Transverse colon (tissue), 4 donors: ENCODE data around the gene CREBBP. TPM values are rescaled to one million over a fixed set of nuclear protein-coding genes. Genes with fewer than 3 reads are reported as not detected.

Experiments used
- DNase-seq: peaks from one replicate; pipeline ENCODE4 v3.0.0-alpha.2; 2019
- H3K27ac ChIP-seq, 4 donors: fragments of 200-600 bp; sonication (generic); 2 replicates each; pipeline ENCODE4 v1.5.1; 2016 to 2018; ENCODE audit warnings: inconsistent platforms in 4 of 4
- H3K27me3 ChIP-seq: fragments of 200-600 bp; sonication (generic); 2 replicates; pipeline ENCODE4 v1.5.1; 2017; ENCODE audit warnings: inconsistent platforms
- H3K36me3 ChIP-seq, 4 donors: fragments of 200-600 bp; sonication (generic); 2 replicates each; pipeline ENCODE4 v1.5.1; 2017 to 2019; ENCODE audit warnings: inconsistent platforms in 4 of 4
- H3K4me1 ChIP-seq, 4 donors: fragments of 200-600 bp; sonication (generic); 2 replicates each; pipeline ENCODE4 v1.5.1; 2017 to 2020; ENCODE audit warnings: inconsistent platforms in 4 of 4
- H3K4me3 ChIP-seq, 4 donors: fragments of 200-600 bp; sonication (generic); 1 replicate in 1 of 4; 2 replicates in 3 of 4; pipeline versions ENCODE4 v1.5.1 to v1.6.1; 2017 to 2019; ENCODE audit warnings: inconsistent platforms in 4 of 4
- H3K9me3 ChIP-seq, 2 donors: fragments of 200-600 bp; sonication (generic); 2 replicates each; pipeline ENCODE4 v1.5.1; 2017 to 2019; ENCODE audit warnings: inconsistent platforms in 2 of 2
- CTCF ChIP-seq, 5 experiments: fragments of 200-600 bp in 3 of 5; fragments of 450-650 bp in 2 of 5; sonication (generic) in 3 of 5; IDR thresholded peaks; 1 replicate in 2 of 5; 2 replicates in 3 of 5; pipeline ENCODE4 v1.5.1; 2016 to 2017; ENCODE audit warnings: antibody characterized with exemption in 5 of 5, inconsistent platforms in 3 of 5, mild to moderate bottlenecking in 2 of 5, moderate library complexity in 1 of 5
- EP300 ChIP-seq: sonication (generic); formaldehyde crosslinking; IDR thresholded peaks from one replicate; pipeline ENCODE4 v1.6.1; 2017; ENCODE audit warnings: antibody characterized with exemption, low read depth
- POLR2A ChIP-seq: fragments of 450-650 bp; IDR thresholded peaks from one replicate; pipeline ENCODE4 v1.6.1; 2016; ENCODE audit warnings: antibody characterized with exemption, mild to moderate bottlenecking, moderate library complexity
- POLR2AphosphoS5 ChIP-seq, 3 donors: sonication (generic); formaldehyde crosslinking; IDR thresholded peaks; one replicate each; pipeline ENCODE4 v1.6.1; 2016; ENCODE audit warnings: antibody characterized with exemption in 3 of 3
- WGBS, 2 donors: methylation state at CpG; one replicate each; pipeline ENCODE4 v1.1.5; 2018; ENCODE audit warnings: low coverage in 1 of 2; 5-methylcytosine and 5-hydroxymethylcytosine counted together
- in situ Hi-C, 4 donors: fragments of 200-750 bp; cut with MboI; loops; one replicate each; pipeline versions ENCODE4 v1.15.0 to v1.15.1; 2017; ENCODE audit warnings: low sequenced_read_pairs in 3 of 4, low pct_ligation_motif_present in 1 of 4, low pct_unique_long_range_greater_than_20kb in 1 of 4
- intact Hi-C: fragments of 100-400 bp; cut with DNase I; formaldehyde crosslinking; loops from one replicate; pipeline ENCODE4 v1.15.1; 2023; ENCODE audit warnings: low total_unique reads
- total RNA-seq, 4 donors: library from RNA; depleted of rRNA; stranded (reverse); fragments of >200 nt; gene quantifications; one replicate each; pipeline ENCODE4 v1.1.0, GENCODE V29; 2016

Gene CREBBP
- total RNA-seq, 4 donors from 2014 or later: 52.4 to 235 (median 98.7) TPM

- no peak for TF ChIP-seq POLR2AphosphoS5 (IDR thresholded peaks at IDR 0.05)
- no peak for TF ChIP-seq EP300
- TF ChIP-seq CTCF (IDR thresholded peaks at IDR 0.05): no peak
- TF ChIP-seq POLR2A: no peak
- peaks cover 0 to 21% (median 4%) of the 10 kb centered on the region in 4 donors for H3K36me3 ChIP-seq
- no peaks in the 10 kb centered on the region for H3K4me1 ChIP-seq
- in situ Hi-C loops: loop anchor here in 1 of 4 donors (25.0 kb wide), 1 partner anchor 209 kb away; the partner anchor contains the start of gene CREBBP
- no peaks in the 10 kb centered on the region for H3K27me3 ChIP-seq
- H3K4me3 ChIP-seq: no peak overlapping the region
- H3K9me3 ChIP-seq: no peaks in the 10 kb centered on the region
- intact Hi-C loops: no loop called here
- 87% methylated on average over 5 to 11 of the region's 11 CpGs for WGBS, 2 donors
- H3K27ac ChIP-seq: no peak overlapping the region
- no peak for DNase-seq
Observed at GRCh38 chr16:3677994-3678393, 202.5 kb downstream of the CREBBP start.

GRCh38 chr16:3675601-3676130, 204.8 kb downstream of the CREBBP start:
- H3K4me3 ChIP-seq: no peak overlapping the region
- H3K27me3 ChIP-seq: no peaks in the 10 kb centered on the region
- 94% methylated on average over 24 of the region's 24 CpGs; no CpG with 5 or more reads in 1 of the 2 donors for WGBS, 2 donors
- H3K4me1 ChIP-seq: no peaks in the 10 kb centered on the region
- peaks cover 0 to 8% (median 3%) of the 10 kb centered on the region in 4 donors for H3K36me3 ChIP-seq
- intact Hi-C loops: no loop called here
- no peak for TF ChIP-seq POLR2AphosphoS5 (IDR thresholded peaks at IDR 0.05)
- TF ChIP-seq POLR2A: no peak
- TF ChIP-seq EP300: no peak
- no peak for TF ChIP-seq CTCF (IDR thresholded peaks at IDR 0.05)
- no peak overlapping the region for H3K27ac ChIP-seq
- no peak for DNase-seq
- in situ Hi-C loops: loop anchor here in 1 of 4 donors (25.0 kb wide), 1 partner anchor 212 kb away; the partner anchor contains the start of gene CREBBP
- no peaks in the 10 kb centered on the region for H3K9me3 ChIP-seq

Other genes starting within 250 kb of the CREBBP start
- 100 to 1,000 TPM in 1 of 4 donors, 10 to 100 TPM in 3; 27.3 to 139 (median 36.5) TPM for gene DNASE1, start 226.0 kb downstream of the CREBBP start, total RNA-seq
- gene TRAP1, start 163.2 kb downstream of the CREBBP start, total RNA-seq: 100 to 1,000 TPM in 1 of 4 donors, 10 to 100 TPM in 3; 31.8 to 231 (median 57.1) TPM
- 10 to 100 TPM; 33.7 to 46.0 (median 37.2) TPM for gene ADCY9, start 235.7 kb upstream of the CREBBP start, total RNA-seq